ENCODE measurements around the gene OR6X1.

OR6X1 gene, protein sequence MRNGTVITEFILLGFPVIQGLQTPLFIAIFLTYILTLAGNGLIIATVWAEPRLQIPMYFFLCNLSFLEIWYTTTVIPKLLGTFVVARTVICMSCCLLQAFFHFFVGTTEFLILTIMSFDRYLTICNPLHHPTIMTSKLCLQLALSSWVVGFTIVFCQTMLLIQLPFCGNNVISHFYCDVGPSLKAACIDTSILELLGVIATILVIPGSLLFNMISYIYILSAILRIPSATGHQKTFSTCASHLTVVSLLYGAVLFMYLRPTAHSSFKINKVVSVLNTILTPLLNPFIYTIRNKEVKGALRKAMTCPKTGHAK

GRCh38 chr11:123754101-123754568, at the start of gene OR6X1:
OR6X1 (minus strand) TSS chr11:123754518; CDS start chr11:123754518, 0 bp downstream.
- DNase-seq (ENCODE audit: low spot score), result no peak

- DNase-seq (ENCODE audit: low spot score), result no peak
These were observed 47.4 kb upstream of the OR6X1 start for GRCh38 chr11:123801765-123802164.

- DNase-seq (ENCODE audit: low spot score), result no peak
These were observed 45.7 kb upstream of the OR6X1 start for GRCh38 chr11:123800036-123800435.

GRCh38 chr11:123799438-123799837, 45.1 kb upstream of the OR6X1 start:
- DNase-seq (ENCODE audit: low spot score), result no peak

- DNase-seq (ENCODE audit: low spot score), result no peak
These were observed 44.4 kb upstream of the OR6X1 start for GRCh38 chr11:123798513-123799252.

- no peak for DNase-seq (ENCODE audit: low spot score)
These were observed 43.8 kb upstream of the OR6X1 start for GRCh38 chr11:123798079-123798478.

GRCh38 chr11:123797541-123797940, 43.2 kb upstream of the OR6X1 start:
- DNase-seq (ENCODE audit: low spot score), result no peak

- DNase-seq (ENCODE audit: low spot score), result no peak
These were observed 42.8 kb upstream of the OR6X1 start for GRCh38 chr11:123797114-123797513.

GRCh38 chr11:123796226-123796625, 41.9 kb upstream of the OR6X1 start:
- no peak for DNase-seq (ENCODE audit: low spot score)

- DNase-seq (ENCODE audit: low spot score), result no peak
These were observed 29.2 kb upstream of the OR6X1 start for GRCh38 chr11:123783536-123783935.

- no peak for DNase-seq (ENCODE audit: low spot score)
These were observed 24.2 kb upstream of the OR6X1 start for GRCh38 chr11:123778511-123778910.

- DNase-seq (ENCODE audit: low spot score), result no peak
These were observed 21.6 kb upstream of the OR6X1 start for GRCh38 chr11:123775715-123776549.

- no peak for DNase-seq (ENCODE audit: low spot score)
These were observed 21.0 kb upstream of the OR6X1 start for GRCh38 chr11:123775289-123775688.

DNA sequence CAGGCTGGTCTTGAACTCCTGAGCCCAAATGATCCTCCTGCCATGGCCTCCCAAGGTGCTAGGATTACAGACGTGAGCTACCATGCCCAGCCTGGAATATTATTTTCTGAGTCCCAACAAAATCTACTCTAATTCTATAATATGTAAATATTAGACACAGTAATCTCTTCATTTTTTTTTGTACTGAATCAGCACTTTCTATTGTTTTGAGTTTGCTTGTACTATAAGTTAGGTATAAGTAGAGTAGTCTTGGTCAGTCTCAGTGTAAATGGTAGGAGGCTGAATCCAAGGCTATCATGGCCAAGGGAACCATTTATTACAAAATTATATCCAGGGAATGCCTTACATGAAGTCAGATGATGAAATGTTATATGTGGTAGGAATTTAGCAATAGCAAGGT, 19.6 kb upstream of the OR6X1 start:
- DNase-seq (ENCODE audit: low spot score), result no peak

- DNase-seq (ENCODE audit: low spot score), result no peak
These were observed 18.7 kb upstream of the OR6X1 start for GRCh38 chr11:123773026-123773425.

DNA sequence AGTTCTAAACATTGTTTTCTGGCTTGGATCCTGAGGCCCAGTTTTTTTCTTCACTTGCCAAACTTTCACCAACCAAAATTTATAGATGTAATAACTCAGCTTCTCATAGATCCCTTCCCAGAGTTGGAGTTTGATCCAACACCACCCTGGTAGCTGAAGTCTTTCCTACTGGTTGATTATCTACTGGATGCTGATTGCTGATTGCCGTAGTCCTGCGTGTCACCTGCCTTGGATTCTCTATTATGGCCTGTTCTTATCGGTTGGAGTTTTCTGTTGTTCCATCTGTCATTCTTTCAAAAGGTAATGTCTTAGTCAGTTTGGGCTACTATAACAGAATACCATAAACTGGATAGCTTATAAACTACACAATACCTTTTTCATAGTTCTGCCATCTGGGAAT, 17.3 kb upstream of the OR6X1 start:
- no peak for DNase-seq (ENCODE audit: low spot score)

GRCh38 chr11:123770712-123771111, 16.4 kb upstream of the OR6X1 start:
- DNase-seq (ENCODE audit: low spot score), result no peak

DNA sequence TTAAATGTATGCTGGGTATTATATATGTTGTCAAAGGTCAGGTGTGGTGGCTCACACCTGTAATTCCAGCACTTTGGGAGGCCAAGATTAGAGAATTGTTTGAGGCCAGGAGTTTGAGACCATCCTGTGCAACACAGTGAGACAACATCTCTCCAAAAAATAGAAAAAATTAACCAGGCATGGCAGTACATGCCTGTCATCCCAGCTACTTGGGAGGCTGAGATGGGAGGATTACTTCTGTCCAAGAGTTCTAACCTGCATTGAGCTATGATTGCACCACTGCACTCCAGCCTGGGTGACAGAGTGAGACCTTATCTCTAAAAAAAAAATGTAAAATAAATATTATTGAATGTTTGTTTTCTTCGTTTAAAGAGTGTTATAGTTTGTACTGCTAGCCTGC, 11.3 kb upstream of the OR6X1 start:
- DNase-seq (ENCODE audit: low spot score), result no peak

GRCh38 chr11:123762422-123762821, 8.1 kb upstream of the OR6X1 start:
- no peak for DNase-seq (ENCODE audit: low spot score)

GRCh38 chr11:123760894-123761293, 6.6 kb upstream of the OR6X1 start:
- no peak for DNase-seq (ENCODE audit: low spot score)

DNA sequence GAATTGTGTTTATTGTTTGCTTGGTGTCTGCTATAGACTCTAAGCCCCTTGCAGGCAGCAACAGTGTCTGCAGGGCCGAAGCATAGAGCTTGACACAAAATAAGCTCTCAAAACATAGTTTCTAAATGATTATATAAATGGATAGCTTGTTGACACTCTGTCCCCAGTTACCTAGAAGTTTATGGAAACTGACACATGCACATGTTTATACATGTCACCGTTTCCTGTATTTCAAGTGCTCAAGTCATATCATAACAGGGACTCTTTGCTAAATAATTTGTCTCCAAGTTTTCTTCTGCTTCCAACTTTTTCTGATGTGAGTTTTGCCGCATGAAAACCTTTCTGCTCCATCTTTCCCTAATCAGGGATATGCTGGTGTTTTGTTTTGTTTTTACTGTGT, 3.7 kb upstream of the OR6X1 start:
- no peak for DNase-seq (ENCODE audit: low spot score)

DNA sequence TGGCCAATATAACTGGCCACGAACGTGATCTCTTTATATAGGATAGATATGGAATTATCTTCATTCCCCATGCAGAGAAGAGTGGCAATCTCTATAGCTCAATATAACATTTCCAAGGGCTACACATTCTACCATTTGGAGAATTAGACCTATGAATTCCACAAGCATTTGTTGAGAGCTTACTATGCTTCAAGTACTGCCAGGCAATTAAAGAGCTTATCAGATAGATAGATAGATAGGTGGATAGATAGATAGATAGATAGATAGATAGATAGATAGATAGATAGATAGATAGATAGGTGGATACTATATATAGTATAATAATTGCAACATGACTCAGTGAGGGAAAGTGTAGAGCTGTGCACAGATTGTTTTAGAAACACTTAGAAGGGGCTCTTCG, 1.5 kb upstream of the OR6X1 start:
- no peak for DNase-seq (ENCODE audit: low spot score)

DNA sequence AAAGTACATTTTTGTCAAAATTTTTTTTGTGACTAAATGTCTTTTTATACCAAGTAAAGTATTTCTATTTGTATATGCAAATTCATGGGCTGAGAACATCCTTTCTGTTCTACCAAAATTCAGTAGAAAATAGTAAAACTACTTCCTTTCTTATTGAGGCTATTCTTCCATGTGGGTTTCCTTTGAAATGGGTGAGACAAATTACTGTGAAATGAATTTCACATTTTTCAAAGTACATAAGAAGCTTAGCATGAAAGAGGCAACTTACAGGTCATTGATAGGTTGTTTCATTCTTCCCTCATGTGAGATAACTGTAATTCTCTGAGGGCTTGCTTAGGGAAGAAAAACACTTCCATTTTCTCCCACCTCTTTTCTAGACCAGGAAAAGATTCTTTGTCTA, 1.0 kb upstream of the OR6X1 start:
- no peak for DNase-seq (ENCODE audit: low spot score)

Data from GM03348 (cell line).